ENCODE data around the gene MMP11.

GRCh38 chr22:23832226-23833016, 59.8 kb downstream of the MMP11 start:
- TF ChIP-seq RAD21 (IDR thresholded peaks at IDR 0.05) (no peak), GABPA (IDR thresholded peaks at IDR 0.05 in 1 of 2, conservative IDR thresholded peaks at IDR 0.05 in 1 of 2) (no peak), ZBTB33 (IDR thresholded peaks at IDR 0.05) (no peak), CTCF (IDR thresholded peaks at IDR 0.05; ENCODE audit: low read depth, low read length, missing input control) (no peak), MAX (IDR thresholded peaks at IDR 0.05) (no peak), EGR1 (IDR thresholded peaks at IDR 0.05; ENCODE audit: low read depth in 2 of 2) (no peak), RXRA (IDR thresholded peaks at IDR 0.05) (no peak), JUND (IDR thresholded peaks at IDR 0.05) (no peak), HNF4A (conservative IDR thresholded peaks at IDR 0.05) (no peak), NR2F2 (IDR thresholded peaks at IDR 0.05) (no peak), SP1 (IDR thresholded peaks at IDR 0.05) (no peak), REST (IDR thresholded peaks at IDR 0.05) (no peak), ATF3 (IDR thresholded peaks at IDR 0.05) (no peak)

All from liver (tissue), 3 donors.